ENCODE results near the gene TMEM196. TPM values are rescaled to one million over a fixed set of nuclear protein-coding genes. Genes with fewer than 3 reads are reported as not detected.
A peak's percentile ranks its signal among the peaks of the same experiment; 100 is the strongest.

Gene TMEM196
- total and polyA plus RNA-seq, 2 donors, result 0.05 to 1.0 TPM

GRCh38 chr7:19747740-19748339 lies 25.6 kb downstream of the TMEM196 start:
- peak; percentile 25 for DNase-seq (ENCODE audit: extremely low spot score)
- no peak overlapping the region for H3K4me3 ChIP-seq (ENCODE audit: low read depth, low read length)
- no peaks in the 10 kb centered on the region for H3K36me3 ChIP-seq (ENCODE audit: insufficient read depth)
- H3K27ac ChIP-seq (ENCODE audit: low read depth), result no peak overlapping the region
- 30% methylated on average over 4 of the region's 4 CpGs for WGBS
- H3K4me1 ChIP-seq (ENCODE audit: insufficient read depth), result no peaks in the 10 kb centered on the region

- Histone ChIP-seq H3K27ac (ENCODE audit: low read depth) (no peak overlapping the region), H3K4me1 (ENCODE audit: insufficient read depth) (no peaks in the 10 kb centered on the region), H3K36me3 (ENCODE audit: insufficient read depth) (no peaks in the 10 kb centered on the region), H3K4me3 (ENCODE audit: low read depth, low read length) (no peak overlapping the region)
- DNase-seq (ENCODE audit: extremely low spot score), result no peak
- WGBS, result 35% methylated on average over 1 of the region's 1 CpG
Measured at GRCh38 chr7:19744075-19744474, 29.3 kb downstream of the TMEM196 start.

GRCh38 chr7:19728716-19729115 lies 44.7 kb downstream of the TMEM196 start:
- WGBS, result 58% methylated on average over 3 of the region's 3 CpGs
- H3K27ac ChIP-seq (ENCODE audit: low read depth), result no peak overlapping the region
- H3K4me3 ChIP-seq (ENCODE audit: low read depth, low read length), result no peak overlapping the region
- H3K36me3 ChIP-seq (ENCODE audit: insufficient read depth), result no peaks in the 10 kb centered on the region
- H3K4me1 ChIP-seq (ENCODE audit: insufficient read depth), result no peaks in the 10 kb centered on the region
- no peak for DNase-seq (ENCODE audit: extremely low spot score)

GRCh38 chr7:19725770-19726169 lies 47.6 kb downstream of the TMEM196 start:
- Histone ChIP-seq H3K4me1 (ENCODE audit: insufficient read depth) (no peaks in the 10 kb centered on the region), H3K36me3 (ENCODE audit: insufficient read depth) (no peaks in the 10 kb centered on the region), H3K27ac (ENCODE audit: low read depth) (no peak overlapping the region), H3K4me3 (ENCODE audit: low read depth, low read length) (no peak overlapping the region)
- DNase-seq (ENCODE audit: extremely low spot score), result no peak
- 85% methylated on average over 5 of the region's 5 CpGs for WGBS

DNA sequence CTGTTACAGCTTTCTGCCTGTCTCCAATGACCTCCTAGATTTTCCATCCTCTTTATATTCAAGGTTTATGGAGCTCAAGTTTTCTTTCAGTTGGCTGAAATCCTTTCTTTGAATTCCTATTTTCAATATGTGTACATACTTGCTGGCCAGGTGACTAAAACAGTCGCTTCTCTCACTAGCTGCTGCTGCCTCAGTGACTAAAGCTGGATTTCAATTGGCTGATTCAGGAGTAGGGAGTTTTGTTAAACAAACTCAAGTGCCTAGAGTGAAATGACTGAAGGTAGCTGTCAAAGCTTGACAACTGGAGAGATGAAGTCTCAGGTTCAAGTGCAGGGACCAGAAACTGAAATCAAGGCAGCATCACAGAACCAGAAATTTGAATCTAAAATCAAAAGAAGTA lies 57.9 kb downstream of the TMEM196 start:
- Histone ChIP-seq H3K4me1 (ENCODE audit: insufficient read depth) (no peaks in the 10 kb centered on the region), H3K36me3 (ENCODE audit: insufficient read depth) (no peaks in the 10 kb centered on the region), H3K4me3 (ENCODE audit: low read depth, low read length) (no peak overlapping the region), H3K27ac (ENCODE audit: low read depth) (no peak overlapping the region)
- DNase-seq (ENCODE audit: extremely low spot score), result no peak
- whole genome bisulfite sequencing, result 57% methylated on average over 1 of the region's 1 CpG

GRCh38 chr7:19713676-19714075 lies 59.7 kb downstream of the TMEM196 start:
- no peak for DNase-seq (ENCODE audit: extremely low spot score)
- H3K36me3 ChIP-seq (ENCODE audit: insufficient read depth), result no peaks in the 10 kb centered on the region
- H3K27ac ChIP-seq (ENCODE audit: low read depth), result no peak overlapping the region
- WGBS, result 45% methylated on average over 1 of the region's 1 CpG
- H3K4me1 ChIP-seq (ENCODE audit: insufficient read depth), result no peaks in the 10 kb centered on the region
- no peak overlapping the region for H3K4me3 ChIP-seq (ENCODE audit: low read depth, low read length)

- Histone ChIP-seq H3K27ac (ENCODE audit: low read depth) (no peak overlapping the region), H3K4me1 (ENCODE audit: insufficient read depth) (no peaks in the 10 kb centered on the region), H3K4me3 (ENCODE audit: low read depth, low read length) (peak overlapping the region; percentile 85), H3K36me3 (ENCODE audit: insufficient read depth) (no peaks in the 10 kb centered on the region)
- DNase-seq (ENCODE audit: extremely low spot score), result no peak
- WGBS, result 39% methylated on average over 6 of the region's 6 CpGs
Measured at GRCh38 chr7:19709249-19709578, 64.2 kb downstream of the TMEM196 start.

- DNase-seq (ENCODE audit: extremely low spot score), result peak; percentile 96
- under 1% methylated on average over 56 of the region's 56 CpGs for WGBS
- Histone ChIP-seq H3K4me1 (ENCODE audit: insufficient read depth) (no peaks in the 10 kb centered on the region), H3K27ac (ENCODE audit: low read depth) (peak within 1 kb of the TSS; percentile 7), H3K36me3 (ENCODE audit: insufficient read depth) (no peaks in the 10 kb centered on the region), H3K4me3 (ENCODE audit: low read depth, low read length) (peak within 1 kb of the TSS; percentile 85)
Measured at GRCh38 chr7:19708397-19709248, 64.8 kb downstream of the TMEM196 start, which contains the start of gene POLR1F. POLR1F (minus strand) TSS chr7:19709037; CDS start chr7:19709016, 21 bp downstream.

DNA sequence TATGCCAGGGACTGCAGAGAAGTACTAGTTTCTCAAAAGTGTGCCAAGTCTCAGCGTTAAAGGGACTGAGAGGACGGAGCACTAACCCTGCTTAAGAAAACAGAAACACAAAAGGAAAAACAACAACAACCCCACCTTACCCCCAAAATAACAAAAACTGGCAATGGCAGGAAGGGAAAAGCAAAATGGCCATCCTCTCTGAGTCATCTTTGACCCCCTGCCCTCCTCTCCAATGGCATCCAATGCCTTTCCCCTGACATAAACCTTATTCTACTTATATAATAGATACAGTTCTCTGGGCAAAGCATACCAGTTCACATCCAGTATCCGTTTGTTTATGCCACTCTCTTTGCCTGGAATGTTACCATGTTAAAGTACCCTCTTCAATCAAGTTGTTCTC lies 66.2 kb downstream of the TMEM196 start:
- no peak overlapping the region for H3K4me3 ChIP-seq (ENCODE audit: low read depth, low read length)
- no peak overlapping the region for H3K27ac ChIP-seq (ENCODE audit: low read depth)

GRCh38 chr7:19705663-19706062 lies 67.8 kb downstream of the TMEM196 start:
- no peak overlapping the region for H3K4me3 ChIP-seq (ENCODE audit: low read depth, low read length)
- 80% methylated on average over 2 of the region's 2 CpGs for WGBS
- DNase-seq (ENCODE audit: extremely low spot score), result no peak

More for the DNA sequence above, 66.2 kb downstream of the TMEM196 start:
- DNase-seq (ENCODE audit: extremely low spot score), result no peak
- 70% methylated on average over 3 of the region's 3 CpGs for WGBS
- Histone ChIP-seq H3K36me3 (ENCODE audit: insufficient read depth) (no peaks in the 10 kb centered on the region), H3K4me1 (ENCODE audit: insufficient read depth) (no peaks in the 10 kb centered on the region)

DNA sequence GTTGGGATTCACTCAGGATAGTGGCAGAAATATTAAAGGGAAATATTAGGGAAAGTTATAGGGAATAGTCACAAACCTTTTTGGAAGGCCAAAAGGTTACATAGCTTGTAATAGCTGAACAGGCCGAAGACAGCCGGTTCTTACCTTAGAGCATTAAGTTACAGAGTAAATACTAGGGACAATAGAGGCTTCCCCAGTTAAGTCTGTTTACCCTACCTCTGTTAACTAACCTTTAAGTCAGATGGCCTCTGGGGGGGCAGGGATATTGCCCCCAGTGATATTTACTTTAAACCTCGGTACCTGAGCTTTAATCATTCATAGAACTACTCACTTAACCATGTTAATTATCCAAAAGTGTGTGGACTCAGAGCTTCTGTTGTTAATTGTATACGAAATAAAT lies 71.9 kb downstream of the TMEM196 start:
- no peak overlapping the region for H3K27ac ChIP-seq (ENCODE audit: low read depth)
- 61% methylated on average over 4 of the region's 4 CpGs for WGBS
- no peak for DNase-seq (ENCODE audit: extremely low spot score)
- no peak overlapping the region for H3K4me3 ChIP-seq (ENCODE audit: low read depth, low read length)
- H3K4me1 ChIP-seq (ENCODE audit: insufficient read depth), result peaks cover 1% of the 10 kb centered on the region
- H3K36me3 ChIP-seq (ENCODE audit: insufficient read depth), result no peaks in the 10 kb centered on the region

More at GRCh38 chr7:19705663-19706062, 67.8 kb downstream of the TMEM196 start:
- no peaks in the 10 kb centered on the region for H3K4me1 ChIP-seq (ENCODE audit: insufficient read depth)
- H3K27ac ChIP-seq (ENCODE audit: low read depth), result no peak overlapping the region
- no peaks in the 10 kb centered on the region for H3K36me3 ChIP-seq (ENCODE audit: insufficient read depth)

DNA sequence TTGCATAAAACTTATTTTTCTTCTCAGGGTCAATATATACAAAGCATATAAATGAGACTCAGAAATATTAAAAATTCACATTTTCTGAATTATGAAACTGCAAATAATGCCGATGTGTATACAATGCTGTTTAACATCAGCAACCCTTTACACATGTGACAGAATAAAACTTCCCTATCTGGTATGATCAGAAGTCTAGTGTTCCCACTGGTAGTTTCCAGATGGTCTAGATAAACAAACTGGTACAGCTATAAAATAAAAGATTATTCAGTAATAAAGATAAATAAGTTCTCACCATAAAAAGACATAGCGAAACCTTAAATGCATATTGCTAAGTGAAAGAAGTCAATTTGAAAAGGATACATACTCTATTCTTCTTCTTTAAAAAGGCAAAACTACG lies 72.5 kb downstream of the TMEM196 start:
- H3K4me1 ChIP-seq (ENCODE audit: insufficient read depth), result peaks cover 1% of the 10 kb centered on the region
- no peak for DNase-seq (ENCODE audit: extremely low spot score)
- no peak overlapping the region for H3K4me3 ChIP-seq (ENCODE audit: low read depth, low read length)
- H3K27ac ChIP-seq (ENCODE audit: low read depth), result no peak overlapping the region
- H3K36me3 ChIP-seq (ENCODE audit: insufficient read depth), result no peaks in the 10 kb centered on the region
- WGBS, result 51% methylated on average over 3 of the region's 3 CpGs

DNA sequence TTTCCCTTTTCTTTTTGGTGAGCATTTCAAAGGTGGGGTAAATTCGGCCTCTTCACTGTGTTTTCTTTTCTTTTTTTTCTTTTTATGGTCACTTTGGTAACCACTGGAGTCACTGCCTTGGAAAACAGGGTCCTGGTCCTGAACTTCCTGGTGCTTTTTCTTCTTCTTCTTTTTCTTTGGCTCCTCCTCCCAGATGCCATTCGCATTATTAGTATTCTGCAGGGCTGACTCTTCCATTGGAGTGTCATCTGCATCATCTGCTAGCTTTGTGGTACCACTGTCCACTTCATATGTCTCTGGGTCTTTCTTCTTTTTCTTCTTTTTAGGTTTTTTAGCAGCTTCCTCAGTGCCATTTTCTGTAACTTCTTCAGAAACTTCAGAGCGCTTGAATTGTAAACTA lies 75.1 kb downstream of the TMEM196 start:
- Histone ChIP-seq H3K4me3 (ENCODE audit: low read depth, low read length) (no peak overlapping the region), H3K4me1 (ENCODE audit: insufficient read depth) (peaks cover 1% of the 10 kb centered on the region), H3K27ac (ENCODE audit: low read depth) (no peak overlapping the region), H3K36me3 (ENCODE audit: insufficient read depth) (no peaks in the 10 kb centered on the region)
- DNase-seq (ENCODE audit: extremely low spot score), result no peak
- 94% methylated on average over 3 of the region's 3 CpGs for WGBS

DNA sequence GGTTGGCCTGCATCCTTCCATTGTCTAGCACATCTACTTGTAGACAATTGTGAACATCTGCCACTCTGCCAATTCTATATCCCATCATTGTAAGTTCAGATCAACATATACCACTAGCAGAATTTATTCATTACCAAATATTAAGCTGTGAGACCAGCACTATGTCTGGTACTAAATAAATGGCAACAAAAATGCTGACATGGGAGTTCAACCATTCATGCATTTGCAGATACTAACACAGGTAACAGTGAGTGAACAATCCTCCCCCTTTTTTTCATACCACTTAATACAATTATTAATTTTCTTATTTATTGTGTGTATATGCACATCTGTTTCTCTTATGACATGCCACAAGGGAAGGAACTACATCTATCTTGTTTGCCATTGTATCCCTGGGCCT lies 76.5 kb downstream of the TMEM196 start:
- Histone ChIP-seq H3K27ac (ENCODE audit: low read depth) (no peak overlapping the region), H3K4me1 (ENCODE audit: insufficient read depth) (peaks cover 1% of the 10 kb centered on the region), H3K4me3 (ENCODE audit: low read depth, low read length) (no peak overlapping the region), H3K36me3 (ENCODE audit: insufficient read depth) (no peaks in the 10 kb centered on the region)
- DNase-seq (ENCODE audit: extremely low spot score), result no peak

Data from urinary bladder (tissue), 4 donors.